ENCODE measurements around the gene LINGO1.
A peak's percentile ranks its signal among the peaks of the same experiment; 100 is the strongest.

Gene LINGO1, protein sequence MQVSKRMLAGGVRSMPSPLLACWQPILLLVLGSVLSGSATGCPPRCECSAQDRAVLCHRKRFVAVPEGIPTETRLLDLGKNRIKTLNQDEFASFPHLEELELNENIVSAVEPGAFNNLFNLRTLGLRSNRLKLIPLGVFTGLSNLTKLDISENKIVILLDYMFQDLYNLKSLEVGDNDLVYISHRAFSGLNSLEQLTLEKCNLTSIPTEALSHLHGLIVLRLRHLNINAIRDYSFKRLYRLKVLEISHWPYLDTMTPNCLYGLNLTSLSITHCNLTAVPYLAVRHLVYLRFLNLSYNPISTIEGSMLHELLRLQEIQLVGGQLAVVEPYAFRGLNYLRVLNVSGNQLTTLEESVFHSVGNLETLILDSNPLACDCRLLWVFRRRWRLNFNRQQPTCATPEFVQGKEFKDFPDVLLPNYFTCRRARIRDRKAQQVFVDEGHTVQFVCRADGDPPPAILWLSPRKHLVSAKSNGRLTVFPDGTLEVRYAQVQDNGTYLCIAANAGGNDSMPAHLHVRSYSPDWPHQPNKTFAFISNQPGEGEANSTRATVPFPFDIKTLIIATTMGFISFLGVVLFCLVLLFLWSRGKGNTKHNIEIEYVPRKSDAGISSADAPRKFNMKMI

DNA sequence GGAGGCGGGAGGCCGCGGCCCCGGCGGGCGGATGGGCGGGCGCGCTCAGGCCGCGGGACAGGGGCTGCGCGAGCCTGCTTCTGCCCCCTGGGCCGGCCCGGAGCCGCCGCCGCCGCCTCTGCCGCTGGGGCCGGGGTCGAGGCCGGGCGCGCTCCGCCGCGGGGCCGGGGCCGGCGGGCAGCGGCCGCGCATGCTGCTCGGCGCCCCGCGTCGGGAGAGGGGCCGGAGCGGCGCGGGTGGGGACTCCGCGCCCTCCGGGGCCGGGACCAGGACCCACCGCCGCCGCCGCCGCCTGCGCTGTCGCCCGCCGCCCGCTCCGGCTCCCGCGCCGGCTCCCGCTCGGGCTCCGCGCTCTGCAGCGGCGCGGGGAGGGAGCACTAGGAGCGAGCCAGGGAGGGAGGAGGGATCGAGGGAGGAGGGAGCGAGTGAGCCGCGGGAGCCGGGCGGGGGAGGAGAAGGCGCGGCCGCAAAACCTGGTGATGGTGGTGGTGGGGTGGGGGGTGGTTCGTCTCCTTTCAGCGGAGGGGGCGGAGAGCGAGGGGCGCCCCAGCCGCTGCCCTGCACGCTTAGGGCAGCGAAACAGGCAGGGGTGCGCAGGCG is at the start of gene LINGO1:
LINGO1 (minus strand) TSS at position 379 of the 600 bp plus-strand sequence. CDS start 597 bp downstream, outside the sequence.
- DNase-seq = peak in 1 of 2 experiments; percentile 31

- DNase-seq = no peak
Observed at GRCh38 chr15:77681362-77681761, 48.6 kb upstream of the LINGO1 start.

DNA sequence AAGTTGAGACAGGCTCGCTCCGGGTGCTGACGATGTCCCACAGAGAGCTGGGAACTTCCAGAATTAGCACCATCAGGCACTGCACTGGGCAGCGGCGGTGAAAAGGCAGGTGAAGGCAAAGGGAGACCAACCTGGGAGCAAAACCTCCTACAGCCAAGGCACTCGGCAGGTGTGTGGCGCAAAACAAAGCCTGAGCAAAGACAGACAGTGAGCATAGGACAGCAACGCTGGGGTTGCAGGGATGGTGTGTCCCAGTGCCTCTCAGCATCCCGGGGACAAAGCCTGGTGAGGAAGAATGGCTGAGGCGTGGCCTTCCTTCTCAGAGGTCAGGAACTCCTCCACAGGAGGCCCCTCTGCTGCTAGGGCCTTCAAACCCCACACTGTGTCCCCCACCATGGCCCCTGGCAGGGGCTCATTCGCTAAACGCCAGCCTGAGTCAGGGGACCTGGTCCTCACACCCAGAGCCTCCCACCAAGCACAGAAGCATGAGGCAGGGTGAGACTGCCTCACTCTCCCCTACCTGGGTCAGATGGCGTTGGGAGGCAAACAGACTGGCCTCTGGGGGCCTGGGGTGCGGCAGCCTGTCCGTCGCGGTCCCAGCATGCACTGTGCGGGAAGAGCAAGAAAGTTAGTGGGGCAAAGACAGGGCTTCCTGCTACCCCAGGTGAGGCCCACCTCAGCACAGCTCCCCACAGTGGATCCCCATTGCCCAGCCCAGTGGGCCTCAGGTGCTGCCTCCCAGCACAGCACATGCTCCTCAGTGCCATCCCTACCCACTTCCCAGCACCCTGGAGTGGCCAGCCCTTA is 44.1 kb upstream of the LINGO1 start:
- no peak for DNase-seq

GRCh38 chr15:77675806-77676415 is 43.2 kb upstream of the LINGO1 start:
- DNase-seq = no peak

DNA sequence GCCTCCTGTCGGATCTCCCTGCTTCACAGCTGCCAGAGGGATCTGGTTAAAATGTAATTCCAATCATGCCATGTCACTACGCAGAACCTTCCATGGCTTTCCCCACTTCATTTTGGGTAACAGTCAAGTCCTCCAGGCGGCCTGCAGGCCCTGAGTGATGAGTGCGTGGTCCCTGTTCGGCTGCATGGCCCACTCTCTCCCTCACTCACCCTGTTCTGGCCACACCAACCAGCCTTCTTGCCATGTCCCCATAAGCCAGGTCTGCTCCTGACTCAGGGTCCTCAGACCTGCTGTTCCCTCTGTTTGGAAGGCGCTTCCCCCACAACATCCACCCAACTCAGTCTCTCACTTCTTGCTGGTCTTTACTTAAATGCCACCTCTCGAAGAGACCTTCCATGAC is 41.6 kb upstream of the LINGO1 start:
- no peak for DNase-seq

DNA sequence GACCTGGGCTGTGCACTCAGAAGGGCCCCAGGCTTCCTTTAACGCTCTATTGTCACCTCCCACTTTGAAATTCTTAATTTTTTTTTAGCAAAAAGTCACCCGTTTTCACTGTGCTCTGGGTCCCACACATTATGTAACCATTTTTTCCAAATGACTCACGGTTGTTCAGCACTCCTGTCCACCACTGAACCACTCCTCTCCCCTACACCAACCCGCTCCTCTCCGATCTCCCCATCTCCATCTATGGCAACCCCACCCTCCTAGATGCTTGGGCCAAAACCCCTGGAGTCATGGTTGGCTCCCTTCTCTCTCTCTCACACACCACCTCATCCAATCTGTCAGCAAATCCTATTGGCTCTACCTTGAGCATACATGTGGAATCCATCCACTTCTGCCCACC is 41.2 kb upstream of the LINGO1 start:
- DNase-seq = no peak

DNA sequence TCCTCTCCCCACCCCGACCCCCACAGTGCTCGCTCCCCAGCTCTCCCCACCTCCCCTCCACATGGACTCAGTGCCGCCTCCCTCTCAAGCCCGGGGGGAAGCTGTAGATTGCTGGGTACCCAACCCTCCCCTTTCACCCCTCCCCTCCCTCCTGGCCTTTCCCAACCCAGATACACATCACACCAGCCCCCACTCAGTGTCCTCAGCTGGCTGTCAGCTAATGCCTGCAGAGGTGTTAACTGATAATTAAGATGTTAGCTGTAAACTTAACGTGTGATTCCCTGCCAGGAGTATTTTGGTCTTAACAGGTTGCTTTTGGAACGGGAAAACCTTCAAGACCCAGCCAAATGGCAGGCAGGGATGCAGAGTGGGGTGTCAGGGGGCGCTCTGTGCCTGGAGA is 39.4 kb upstream of the LINGO1 start:
- no peak for DNase-seq

DNA sequence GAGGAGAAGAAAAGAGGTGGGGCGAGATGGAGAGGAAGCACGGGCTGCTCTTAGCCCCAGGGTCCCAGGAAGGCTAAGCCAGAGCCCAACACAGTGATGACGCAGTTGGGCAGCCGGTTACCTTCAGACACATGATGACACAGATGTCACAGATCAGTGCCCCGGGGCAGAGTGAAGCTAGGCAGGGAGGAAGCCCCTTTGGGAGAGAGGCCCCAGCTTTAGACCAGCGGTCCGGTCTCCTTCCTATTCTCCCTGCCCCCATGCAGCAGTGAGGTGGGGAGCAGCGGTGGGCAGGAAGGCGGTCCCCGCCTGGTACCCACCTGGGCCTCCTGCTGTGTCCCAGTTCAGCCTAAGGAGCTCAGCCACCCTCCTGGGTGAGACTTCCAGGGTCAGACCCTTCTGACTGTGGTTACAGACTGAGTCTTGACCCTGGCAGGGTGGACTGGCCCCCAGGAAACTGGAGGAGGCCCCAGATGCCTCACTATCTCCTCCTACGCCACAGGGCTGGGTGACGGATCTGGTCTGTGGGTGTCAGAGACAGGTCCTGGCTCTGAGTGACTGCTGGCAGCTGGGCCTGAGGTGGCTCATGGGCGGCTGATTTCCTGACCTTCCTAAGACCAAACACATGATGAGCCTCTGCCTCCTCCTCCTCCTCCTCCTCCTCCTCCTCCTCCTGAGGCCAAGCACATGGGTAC is 38.8 kb upstream of the LINGO1 start:
- no peak for DNase-seq

GRCh38 chr15:77670558-77671361 is 38.0 kb upstream of the LINGO1 start:
- no peak for DNase-seq

- DNase-seq = no peak
Observed at GRCh38 chr15:77669896-77670295, 37.2 kb upstream of the LINGO1 start.

- no peak for DNase-seq
Observed at GRCh38 chr15:77667338-77668234, 34.9 kb upstream of the LINGO1 start.

- DNase-seq = no peak
Observed at GRCh38 chr15:77666296-77666660, 33.6 kb upstream of the LINGO1 start.

DNA sequence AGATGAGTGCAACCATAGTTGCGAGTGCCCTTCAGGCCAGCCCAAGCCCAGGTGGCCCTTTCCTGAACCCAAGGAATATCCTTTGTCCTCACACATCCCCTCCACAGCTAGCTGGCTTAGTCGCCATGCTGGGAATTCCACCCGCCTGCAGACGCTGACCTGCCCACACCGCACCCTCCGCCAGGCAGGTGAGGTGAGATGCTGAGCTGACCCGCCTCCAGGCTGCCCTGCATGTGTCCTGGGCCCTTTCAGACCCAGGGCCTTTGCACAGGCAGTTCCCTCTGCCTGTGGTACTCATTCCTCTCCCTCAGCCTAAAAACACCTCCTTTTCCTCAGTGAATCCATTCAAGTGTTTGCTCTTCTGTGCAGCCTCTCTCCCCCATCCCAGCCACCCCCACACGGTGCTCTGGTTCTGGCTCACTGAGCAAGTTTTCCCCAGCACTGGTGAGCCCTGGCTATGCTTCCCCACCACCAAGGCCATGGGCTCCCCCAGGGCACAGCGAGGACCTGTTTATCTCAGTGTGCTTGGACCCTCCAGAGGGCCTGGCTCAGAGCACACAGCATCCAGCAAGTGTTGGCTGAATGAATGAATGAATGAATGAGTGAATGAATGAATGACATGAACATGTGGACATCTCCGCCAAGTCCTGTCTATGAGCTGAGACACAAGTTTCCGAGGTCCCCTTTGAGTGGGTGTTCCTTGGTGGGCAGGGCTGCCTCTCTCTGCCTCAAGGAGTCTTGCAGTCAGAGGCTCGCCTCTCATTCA is 33.0 kb upstream of the LINGO1 start:
- DNase-seq = no peak

DNA sequence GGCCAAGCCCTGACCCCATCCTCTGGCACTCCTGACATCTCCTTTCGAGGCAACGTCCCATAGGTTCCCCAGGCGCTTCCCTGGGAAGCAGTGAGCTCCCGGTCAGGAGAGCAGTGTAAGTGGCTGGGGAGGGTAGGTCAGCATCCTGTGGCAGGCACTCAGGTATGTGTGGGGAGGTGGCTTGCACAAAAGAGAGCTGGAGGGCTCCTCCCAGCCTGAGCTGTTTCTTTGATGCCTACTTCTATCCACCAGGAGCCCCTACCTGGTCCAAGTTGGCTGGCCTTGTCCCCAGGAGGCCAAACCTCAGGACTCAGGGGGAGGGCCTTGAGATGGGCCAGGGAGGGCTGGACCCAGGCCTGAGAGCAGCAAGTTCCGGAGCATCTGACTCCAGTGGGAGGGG is 31.7 kb upstream of the LINGO1 start:
- DNase-seq = no peak

DNA sequence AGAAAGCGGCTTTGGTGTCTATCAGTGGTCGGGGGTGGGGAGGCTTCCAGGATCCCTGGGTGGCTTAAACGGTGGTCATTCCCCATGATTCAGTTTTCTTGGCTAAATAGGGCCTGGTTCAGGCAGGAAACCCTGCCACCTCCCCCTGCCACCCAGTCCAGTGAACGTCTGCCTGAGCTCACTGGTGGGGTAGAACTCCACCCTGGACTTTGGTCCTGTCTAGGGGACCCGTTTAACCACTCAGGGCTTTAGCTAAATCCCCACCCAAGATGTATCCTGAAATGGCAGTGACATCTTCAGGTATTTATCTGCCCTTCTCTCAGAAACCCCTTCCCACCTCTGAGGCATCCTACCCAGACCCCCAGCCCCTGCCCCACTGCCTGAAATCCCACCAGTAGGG is 30.5 kb upstream of the LINGO1 start:
- DNase-seq = no peak

GRCh38 chr15:77659350-77660321 is 26.9 kb upstream of the LINGO1 start:
- no peak for DNase-seq

DNA sequence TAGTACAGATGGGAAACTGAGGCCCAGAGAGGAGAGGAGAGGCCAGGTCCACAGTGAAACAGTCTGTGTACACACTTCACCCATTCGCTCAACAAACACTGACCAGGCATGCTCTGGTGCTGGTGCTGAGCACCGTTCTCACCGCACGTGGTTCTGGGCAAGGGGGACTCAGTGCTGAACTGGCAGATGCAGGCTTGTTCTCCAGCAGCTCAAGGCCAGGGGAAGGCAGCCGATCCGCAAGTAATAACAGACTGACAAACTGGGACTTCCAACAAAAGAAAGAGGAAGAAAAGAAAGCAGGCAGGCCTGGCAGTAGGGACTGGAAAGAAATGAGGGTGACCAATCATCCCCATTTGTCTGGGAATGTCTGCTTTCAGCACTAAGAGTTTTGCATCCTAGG is 25.6 kb upstream of the LINGO1 start:
- DNase-seq = no peak

- no peak for DNase-seq
Observed at GRCh38 chr15:77657634-77658238, 25.0 kb upstream of the LINGO1 start.

All from cerebellar nuclear complex (tissue), 1 donor.